NOMO-1 (cell line): Measurements from ENCODE around the gene PSORS1C1.
A peak's percentile ranks its signal among the peaks of the same experiment; 100 is the strongest.

Experiments
- DNase-seq, 2 experiments: peaks; one replicate each; lab custom pipeline; 2025; ENCODE audit not compliant: unreplicated experiment in 2 of 2; lab: John Stamatoyannopoulos, UW

Gene PSORS1C1

GRCh38 chr6:31125162-31125561, 10.6 kb downstream of the PSORS1C1 start:
- DNase-seq = no peak

GRCh38 chr6:31125586-31126363, 11.2 kb downstream of the PSORS1C1 start:
- no peak for DNase-seq

- no peak for DNase-seq
Observed at GRCh38 chr6:31126396-31127175, 12.0 kb downstream of the PSORS1C1 start.

GRCh38 chr6:31128093-31128676, 13.6 kb downstream of the PSORS1C1 start:
- peak in 1 of 2 experiments; percentile 28 for DNase-seq

GRCh38 chr6:31129130-31129529, 14.5 kb downstream of the PSORS1C1 start:
- DNase-seq = no peak

- no peak for DNase-seq
Observed at GRCh38 chr6:31130751-31131150, 16.2 kb downstream of the PSORS1C1 start.

- no peak for DNase-seq
Observed at GRCh38 chr6:31131595-31131994, 17.0 kb downstream of the PSORS1C1 start.

GRCh38 chr6:31132806-31133205, 18.2 kb downstream of the PSORS1C1 start:
- no peak for DNase-seq

- no peak for DNase-seq
Observed at GRCh38 chr6:31135710-31136109, 21.1 kb downstream of the PSORS1C1 start.

GRCh38 chr6:31138982-31139381, 24.4 kb downstream of the PSORS1C1 start, which contains the start of gene PSORS1C2:
Gene PSORS1C2 (minus strand): TSS chr6:31139066. CDS start chr6:31139026, 40 bp downstream.
- no peak for DNase-seq

- no peak for DNase-seq
Observed at GRCh38 chr6:31139599-31139998, 25.0 kb downstream of the PSORS1C1 start.

GRCh38 chr6:31140643-31141042, 26.0 kb downstream of the PSORS1C1 start:
- no peak for DNase-seq

- no peak for DNase-seq
Observed at GRCh38 chr6:31142361-31142761, 27.8 kb downstream of the PSORS1C1 start.

GRCh38 chr6:31143148-31143547, 28.5 kb downstream of the PSORS1C1 start:
- DNase-seq = no peak

GRCh38 chr6:31144296-31144969, 29.8 kb downstream of the PSORS1C1 start:
- DNase-seq = no peak

- no peak for DNase-seq
Observed at GRCh38 chr6:31144970-31145340, 30.4 kb downstream of the PSORS1C1 start.

- DNase-seq = no peak
Observed at GRCh38 chr6:31145386-31145785, 30.8 kb downstream of the PSORS1C1 start.

GRCh38 chr6:31149827-31150447, 35.3 kb downstream of the PSORS1C1 start:
- DNase-seq = no peak

- no peak for DNase-seq
Observed at GRCh38 chr6:31152781-31153180, 38.2 kb downstream of the PSORS1C1 start.

GRCh38 chr6:31154436-31154835, 39.8 kb downstream of the PSORS1C1 start:
- DNase-seq = no peak

- no peak for DNase-seq
Observed at GRCh38 chr6:31156641-31157040, 42.0 kb downstream of the PSORS1C1 start.
